Measurements from ENCODE around the gene GINS2.
A peak's percentile ranks its signal among the peaks of the same experiment; 100 is the strongest.

Gene GINS2

GRCh38 chr16:85688586-85689284 is at the start of gene GINS2:
Gene GINS2 (minus strand): TSS chr16:85688954. CDS start chr16:85688898, 56 bp downstream.
- peak; percentile 89 for DNase-seq

- DNase-seq: no peak
Measured at GRCh38 chr16:85736921-85737320, 48.2 kb upstream of the GINS2 start.

- DNase-seq: no peak
Measured at GRCh38 chr16:85735946-85736345, 47.2 kb upstream of the GINS2 start.

GRCh38 chr16:85735225-85735635 is 46.5 kb upstream of the GINS2 start:
- DNase-seq: no peak

GRCh38 chr16:85734311-85735017 is 45.7 kb upstream of the GINS2 start:
- no peak for DNase-seq

GRCh38 chr16:85733839-85734170 is 45.1 kb upstream of the GINS2 start:
- no peak for DNase-seq

GRCh38 chr16:85733155-85733838 is 44.5 kb upstream of the GINS2 start:
- no peak for DNase-seq

- peak; percentile 19 for DNase-seq
Measured at GRCh38 chr16:85731179-85731578, 42.4 kb upstream of the GINS2 start.

- DNase-seq: no peak
Measured at GRCh38 chr16:85730186-85730465, 41.4 kb upstream of the GINS2 start.

- no peak for DNase-seq
Measured at GRCh38 chr16:85729452-85730185, 40.9 kb upstream of the GINS2 start.

- no peak for DNase-seq
Measured at GRCh38 chr16:85728879-85729278, 40.1 kb upstream of the GINS2 start.

- no peak for DNase-seq
Measured at GRCh38 chr16:85724936-85725335, 36.2 kb upstream of the GINS2 start.

GRCh38 chr16:85724126-85724879 is 35.5 kb upstream of the GINS2 start:
- DNase-seq: no peak

- peak; percentile 52 for DNase-seq
Measured at GRCh38 chr16:85722128-85722893, 33.6 kb upstream of the GINS2 start.

GRCh38 chr16:85720302-85720637 is 31.5 kb upstream of the GINS2 start:
- DNase-seq: no peak

- no peak for DNase-seq
Measured at GRCh38 chr16:85719605-85720301, 31.0 kb upstream of the GINS2 start.

- DNase-seq: peak; percentile 43
Measured at GRCh38 chr16:85718682-85719081, 29.9 kb upstream of the GINS2 start.

GRCh38 chr16:85718153-85718477 is 29.4 kb upstream of the GINS2 start:
- DNase-seq: no peak

GRCh38 chr16:85717393-85718152 is 28.8 kb upstream of the GINS2 start:
- peak; percentile 26 for DNase-seq

- no peak for DNase-seq
Measured at GRCh38 chr16:85716680-85717038, 27.9 kb upstream of the GINS2 start.
